Ishikawa (cell line): Measurements from ENCODE around the gene KPTN.

ENCODE experiments used
- CREB1 ChIP-seq: IDR thresholded peaks from 2 replicates; pipeline ENCODE4 v1.6.1; 2012; ENCODE audit warnings: low read depth
- EGR1 ChIP-seq: IDR thresholded peaks from 2 replicates; pipeline ENCODE4 v1.6.1; 2012

DNA sequence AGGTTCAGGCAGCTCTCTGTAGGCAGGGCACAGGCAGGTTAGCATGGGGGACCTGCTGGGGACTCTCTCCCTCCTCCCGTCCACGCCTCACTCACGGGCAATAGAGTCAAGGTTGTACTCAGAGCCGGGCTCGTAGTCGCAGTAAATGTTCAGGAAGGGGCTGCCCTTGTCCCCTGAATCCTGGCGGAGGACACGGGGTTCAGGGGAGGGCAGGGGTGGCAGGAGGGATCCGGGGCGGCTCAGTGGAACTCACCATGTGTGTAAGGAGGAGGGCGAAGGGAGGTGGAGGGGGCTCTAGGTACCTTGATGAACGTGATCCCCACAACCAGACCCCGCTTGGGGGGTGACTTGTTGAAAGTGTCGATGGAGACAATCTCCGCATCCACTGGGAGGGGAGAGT lies 819 bp downstream of the KPTN start:
- TF ChIP-seq EGR1 (no peak), CREB1 (no peak)
